ENCODE data around the gene KRT71. TPM values are rescaled to one million over a fixed set of nuclear protein-coding genes. Genes with fewer than 3 reads are reported as not detected.
A peak's percentile ranks its signal among the peaks of the same experiment; 100 is the strongest.

Gene KRT71
- total RNA-seq, 1 donor from 2014 or later: not detected

DNA sequence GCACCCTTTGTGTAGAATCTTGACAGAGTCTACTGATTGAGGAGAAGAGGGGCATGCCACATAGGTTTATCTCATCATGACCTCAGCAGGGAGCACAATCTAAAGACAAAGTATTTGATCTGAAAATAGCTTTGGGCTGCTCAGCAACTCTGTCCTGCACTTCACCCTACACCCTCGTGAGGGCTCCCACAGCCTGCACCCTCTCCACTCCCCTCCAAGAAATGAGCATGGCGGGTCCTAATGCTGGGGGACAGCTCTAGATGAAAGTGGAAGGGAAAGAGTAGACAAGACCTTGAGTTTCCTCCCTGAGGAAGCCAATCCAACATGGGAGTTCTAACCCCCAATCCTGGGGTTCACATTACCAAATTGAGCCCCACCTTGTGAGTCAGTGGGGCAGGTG, 22.0 kb downstream of the KRT71 start:
- intact Hi-C loops (cut with micrococcal nuclease): no loop called here
- POLR2A ChIA-PET: no interaction called here

DNA sequence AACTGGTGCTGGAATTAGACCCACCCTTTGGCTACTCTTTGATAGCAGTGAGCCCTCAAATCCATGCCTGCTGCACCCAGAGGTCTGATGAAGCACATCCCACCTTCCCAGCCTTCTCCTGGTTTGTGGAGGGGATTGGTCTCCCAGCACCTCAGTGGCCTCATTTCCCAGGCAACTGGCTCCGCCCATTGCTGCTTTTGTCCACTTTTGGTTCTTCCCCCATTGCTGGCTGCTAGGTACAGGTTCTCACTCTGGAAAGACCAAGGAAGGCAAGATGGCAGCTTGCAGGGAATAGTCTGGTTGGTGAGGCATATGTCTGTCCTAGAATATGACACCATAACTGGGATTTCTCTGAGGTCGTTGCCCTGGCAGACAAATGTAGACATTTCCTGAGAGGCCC, 22.6 kb downstream of the KRT71 start:
- ChIA-PET CTCF (no interaction called here), POLR2A (no interaction called here)
- Mint-ChIP-seq H3K36me3 (ENCODE audit: low read depth) (no peaks in the 10 kb centered on the region), H3K27ac (no peak overlapping the region), H3K27me3 (peaks cover 6% of the 10 kb centered on the region), H3K9me3 (no peaks in the 10 kb centered on the region), H3K4me3 (no peak overlapping the region), H3K4me1 (no peaks in the 10 kb centered on the region)
- ATAC-seq (ENCODE audit: low read depth) (no peak), DNase-seq (no peak)
- TF ChIP-seq, protein P1, sequence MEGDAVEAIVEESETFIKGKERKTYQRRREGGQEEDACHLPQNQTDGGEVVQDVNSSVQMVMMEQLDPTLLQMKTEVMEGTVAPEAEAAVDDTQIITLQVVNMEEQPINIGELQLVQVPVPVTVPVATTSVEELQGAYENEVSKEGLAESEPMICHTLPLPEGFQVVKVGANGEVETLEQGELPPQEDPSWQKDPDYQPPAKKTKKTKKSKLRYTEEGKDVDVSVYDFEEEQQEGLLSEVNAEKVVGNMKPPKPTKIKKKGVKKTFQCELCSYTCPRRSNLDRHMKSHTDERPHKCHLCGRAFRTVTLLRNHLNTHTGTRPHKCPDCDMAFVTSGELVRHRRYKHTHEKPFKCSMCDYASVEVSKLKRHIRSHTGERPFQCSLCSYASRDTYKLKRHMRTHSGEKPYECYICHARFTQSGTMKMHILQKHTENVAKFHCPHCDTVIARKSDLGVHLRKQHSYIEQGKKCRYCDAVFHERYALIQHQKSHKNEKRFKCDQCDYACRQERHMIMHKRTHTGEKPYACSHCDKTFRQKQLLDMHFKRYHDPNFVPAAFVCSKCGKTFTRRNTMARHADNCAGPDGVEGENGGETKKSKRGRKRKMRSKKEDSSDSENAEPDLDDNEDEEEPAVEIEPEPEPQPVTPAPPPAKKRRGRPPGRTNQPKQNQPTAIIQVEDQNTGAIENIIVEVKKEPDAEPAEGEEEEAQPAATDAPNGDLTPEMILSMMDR (IDR thresholded peaks at IDR 0.05): no peak
- intact Hi-C loops (cut with micrococcal nuclease): no loop called here

More for the DNA sequence above, 22.0 kb downstream of the KRT71 start:
- TF ChIP-seq, protein P1 (IDR thresholded peaks at IDR 0.05): no peak
- CTCF ChIA-PET: no interaction called here
- Mint-ChIP-seq H3K27me3 (peaks cover 3% of the 10 kb centered on the region), H3K9me3 (no peaks in the 10 kb centered on the region), H3K4me1 (no peaks in the 10 kb centered on the region), H3K36me3 (ENCODE audit: low read depth) (no peaks in the 10 kb centered on the region), H3K4me3 (no peak overlapping the region), H3K27ac (no peak overlapping the region)
- DNase-seq (no peak), ATAC-seq (ENCODE audit: low read depth) (no peak)

DNA sequence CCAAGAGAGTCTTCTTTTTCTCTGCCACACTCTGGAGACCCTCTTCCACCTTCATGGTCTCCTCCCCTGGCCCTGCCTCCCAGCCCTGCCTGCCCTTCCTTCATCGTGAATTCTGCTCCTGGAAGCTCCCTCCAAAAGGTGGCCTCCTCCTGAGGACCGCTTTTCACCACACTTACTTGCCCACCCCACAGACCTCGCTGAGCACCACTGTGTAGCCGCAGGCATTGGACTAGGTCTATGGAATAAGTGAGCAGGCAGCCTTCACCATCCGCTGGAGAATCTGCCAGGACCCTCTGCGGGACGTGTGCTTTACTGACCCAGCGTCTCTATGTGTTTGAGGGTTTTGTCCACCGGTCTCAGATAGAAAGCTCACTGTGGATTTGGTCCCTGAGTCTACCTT, 23.1 kb downstream of the KRT71 start:
- Mint-ChIP-seq H3K36me3 (ENCODE audit: low read depth) (no peaks in the 10 kb centered on the region), H3K27me3 (peaks cover 6% of the 10 kb centered on the region), H3K4me1 (no peaks in the 10 kb centered on the region), H3K4me3 (no peak overlapping the region), H3K9me3 (no peaks in the 10 kb centered on the region), H3K27ac (no peak overlapping the region)
- TF ChIP-seq, protein P1 (IDR thresholded peaks at IDR 0.05): no peak
- ChIA-PET POLR2A (no interaction called here), CTCF (no interaction called here)
- no peak for ATAC-seq (ENCODE audit: low read depth)
- intact Hi-C loops (cut with micrococcal nuclease): no loop called here
- DNase-seq: no peak

DNA sequence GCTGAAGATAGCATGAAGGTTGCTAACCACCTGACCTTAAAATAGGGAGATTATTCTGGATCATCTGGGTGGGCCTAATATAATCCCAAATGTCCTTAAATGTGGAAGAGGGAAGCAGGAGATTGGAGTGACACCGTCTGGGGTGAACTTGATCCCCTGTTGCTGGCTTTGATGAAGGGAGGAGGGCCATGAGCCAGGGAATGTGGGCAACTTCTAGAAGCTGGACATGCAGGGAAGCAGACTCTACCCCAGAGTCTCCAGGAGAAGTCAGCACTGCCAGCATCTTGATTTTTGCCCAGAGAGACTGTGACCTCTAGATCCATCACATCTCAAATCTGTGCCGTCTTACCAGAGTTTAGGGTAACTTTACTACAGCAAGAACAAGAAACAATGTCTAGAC, 23.5 kb downstream of the KRT71 start:
- no peaks in the 10 kb centered on the region for H3K36me3 Mint-ChIP-seq (ENCODE audit: low read depth)
- ChIA-PET CTCF (no interaction called here), POLR2A (no interaction called here)
- peaks cover 6% of the 10 kb centered on the region for H3K27me3 Mint-ChIP-seq
- no peaks in the 10 kb centered on the region for H3K4me1 Mint-ChIP-seq
- TF ChIP-seq, protein P1 (IDR thresholded peaks at IDR 0.05): no peak
- no peak overlapping the region for H3K27ac Mint-ChIP-seq
- no peaks in the 10 kb centered on the region for H3K9me3 Mint-ChIP-seq
- H3K4me3 Mint-ChIP-seq: no peak overlapping the region
- ATAC-seq (ENCODE audit: low read depth) (no peak), DNase-seq (no peak)
- intact Hi-C loops (cut with micrococcal nuclease): no loop called here

DNA sequence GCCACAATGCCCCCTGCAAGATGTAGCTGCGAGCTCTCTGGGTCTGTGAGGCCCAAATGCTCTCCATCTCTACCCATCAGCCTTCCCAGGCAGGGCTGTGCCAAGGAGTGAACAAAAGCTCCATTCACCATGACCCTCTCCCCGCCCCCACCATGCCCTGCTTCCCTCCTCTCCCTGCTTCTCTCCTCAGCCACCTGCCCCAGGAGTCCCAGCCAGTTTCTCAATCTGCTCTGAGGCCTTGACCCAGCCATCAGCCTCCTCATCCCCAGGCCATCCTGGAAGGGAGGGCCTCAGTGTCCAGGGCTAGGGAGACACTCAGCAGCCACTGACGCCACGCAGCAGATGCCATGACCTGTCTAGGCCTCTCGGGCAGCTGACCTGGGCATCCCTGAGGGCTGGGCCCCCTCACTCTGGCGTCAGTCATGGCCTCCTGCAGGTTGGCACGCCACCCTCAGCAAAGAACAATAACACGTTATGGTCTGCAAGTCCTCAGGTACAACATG, 24.3 kb downstream of the KRT71 start:
- no peak overlapping the region for H3K27ac Mint-ChIP-seq
- POLR2A ChIA-PET: no interaction called here
- no peaks in the 10 kb centered on the region for H3K4me1 Mint-ChIP-seq
- ATAC-seq (ENCODE audit: low read depth) (no peak), DNase-seq (peak; percentile 3)
- H3K27me3 Mint-ChIP-seq: peaks cover 6% of the 10 kb centered on the region
- CTCF ChIA-PET: no interaction called here
- intact Hi-C loops (cut with micrococcal nuclease): no loop called here
- no peak overlapping the region for H3K4me3 Mint-ChIP-seq
- no peaks in the 10 kb centered on the region for H3K9me3 Mint-ChIP-seq
- no peaks in the 10 kb centered on the region for H3K36me3 Mint-ChIP-seq (ENCODE audit: low read depth)
- TF ChIP-seq, protein P1 (IDR thresholded peaks at IDR 0.05): no peak

Measured in activated B cell treated with CpG ODN at 0.5 μM for 24 hours (primary cell).